Ishikawa (cell line): Measurements from ENCODE around the gene UHRF2.

Source experiments
- CEBPB ChIP-seq: IDR thresholded peaks from 2 replicates; pipeline ENCODE4 v1.6.1; 2012
- CREB1 ChIP-seq: IDR thresholded peaks from 2 replicates; pipeline ENCODE4 v1.6.1; 2012; ENCODE audit warnings: low read depth
- EGR1 ChIP-seq: IDR thresholded peaks from 2 replicates; pipeline ENCODE4 v1.6.1; 2012
- EP300 ChIP-seq: IDR thresholded peaks from 2 replicates; pipeline ENCODE4 v1.6.1; 2012; ENCODE audit warnings: borderline replicate concordance
- FOXM1 ChIP-seq: IDR thresholded peaks from 2 replicates; pipeline ENCODE4 v1.6.1; 2012; ENCODE audit warnings: low read depth, borderline replicate concordance
- NFIC ChIP-seq: IDR thresholded peaks from 2 replicates; pipeline ENCODE4 v1.6.1; 2012
- RAD21 ChIP-seq: IDR thresholded peaks from 2 replicates; pipeline ENCODE4 v1.6.1; 2012; ENCODE audit warnings: low read depth
- TAF1 ChIP-seq: IDR thresholded peaks from 2 replicates; pipeline ENCODE4 v1.6.1; 2012; ENCODE audit warnings: low read depth, mild to moderate bottlenecking
- TCF12 ChIP-seq: IDR thresholded peaks from 2 replicates; pipeline ENCODE4 v1.6.1; 2012; ENCODE audit warnings: low read depth
- TEAD4 ChIP-seq: IDR thresholded peaks from 2 replicates; pipeline ENCODE4 v1.6.1; 2012
- YY1 ChIP-seq: IDR thresholded peaks from 2 replicates; pipeline ENCODE4 v1.6.1; 2012; ENCODE audit warnings: low read depth
- ZBTB7A ChIP-seq: IDR thresholded peaks from 2 replicates; pipeline ENCODE4 v1.6.1; 2012; ENCODE audit warnings: low read depth
- TF ChIP-seq, protein P1 (sequence below): IDR thresholded peaks from 2 replicates; pipeline ENCODE4 v1.6.1; 2012
- TF ChIP-seq, protein P2 (sequence below): IDR thresholded peaks from 2 replicates; pipeline ENCODE4 v1.6.1; 2012
- TF ChIP-seq, protein P3 (sequence below): IDR thresholded peaks from 2 replicates; pipeline ENCODE4 v1.6.1; 2012; ENCODE audit warnings: low read depth, mild to moderate bottlenecking

Gene UHRF2

DNA sequence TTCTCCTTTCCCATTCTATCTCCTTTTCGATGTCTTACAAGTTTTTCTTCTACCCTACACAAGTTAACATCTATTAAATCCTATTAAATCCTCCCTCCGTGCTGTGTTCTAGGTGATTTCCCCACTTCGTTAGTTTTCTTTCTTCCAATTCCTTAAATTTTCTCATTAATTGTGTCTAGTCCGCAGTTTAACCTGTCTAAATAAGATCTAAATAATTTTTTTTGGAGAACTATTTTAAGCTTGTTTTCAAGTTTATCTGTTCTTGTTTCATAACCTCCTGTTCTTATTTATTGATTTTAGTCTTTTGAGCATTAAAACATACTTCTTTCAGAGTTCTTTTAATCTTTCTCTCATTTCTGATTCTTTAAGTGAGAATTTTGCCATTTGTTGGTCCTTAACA, 109.3 kb downstream of the UHRF2 start:
- TF ChIP-seq YY1 (no peak), TEAD4 (no peak), RAD21 (no peak), CEBPB (no peak), EP300 (no peak), TCF12 (no peak), TAF1 (no peak), EGR1 (no peak), FOXM1 (no peak), NFIC (no peak), ZBTB7A (no peak), CREB1 (no peak)
- TF ChIP-seq, protein P1, sequence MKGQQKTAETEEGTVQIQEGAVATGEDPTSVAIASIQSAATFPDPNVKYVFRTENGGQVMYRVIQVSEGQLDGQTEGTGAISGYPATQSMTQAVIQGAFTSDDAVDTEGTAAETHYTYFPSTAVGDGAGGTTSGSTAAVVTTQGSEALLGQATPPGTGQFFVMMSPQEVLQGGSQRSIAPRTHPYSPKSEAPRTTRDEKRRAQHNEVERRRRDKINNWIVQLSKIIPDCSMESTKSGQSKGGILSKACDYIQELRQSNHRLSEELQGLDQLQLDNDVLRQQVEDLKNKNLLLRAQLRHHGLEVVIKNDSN: no peak
- TF ChIP-seq, protein P2, sequence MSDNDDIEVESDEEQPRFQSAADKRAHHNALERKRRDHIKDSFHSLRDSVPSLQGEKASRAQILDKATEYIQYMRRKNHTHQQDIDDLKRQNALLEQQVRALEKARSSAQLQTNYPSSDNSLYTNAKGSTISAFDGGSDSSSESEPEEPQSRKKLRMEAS: no peak
- TF ChIP-seq, protein P3, sequence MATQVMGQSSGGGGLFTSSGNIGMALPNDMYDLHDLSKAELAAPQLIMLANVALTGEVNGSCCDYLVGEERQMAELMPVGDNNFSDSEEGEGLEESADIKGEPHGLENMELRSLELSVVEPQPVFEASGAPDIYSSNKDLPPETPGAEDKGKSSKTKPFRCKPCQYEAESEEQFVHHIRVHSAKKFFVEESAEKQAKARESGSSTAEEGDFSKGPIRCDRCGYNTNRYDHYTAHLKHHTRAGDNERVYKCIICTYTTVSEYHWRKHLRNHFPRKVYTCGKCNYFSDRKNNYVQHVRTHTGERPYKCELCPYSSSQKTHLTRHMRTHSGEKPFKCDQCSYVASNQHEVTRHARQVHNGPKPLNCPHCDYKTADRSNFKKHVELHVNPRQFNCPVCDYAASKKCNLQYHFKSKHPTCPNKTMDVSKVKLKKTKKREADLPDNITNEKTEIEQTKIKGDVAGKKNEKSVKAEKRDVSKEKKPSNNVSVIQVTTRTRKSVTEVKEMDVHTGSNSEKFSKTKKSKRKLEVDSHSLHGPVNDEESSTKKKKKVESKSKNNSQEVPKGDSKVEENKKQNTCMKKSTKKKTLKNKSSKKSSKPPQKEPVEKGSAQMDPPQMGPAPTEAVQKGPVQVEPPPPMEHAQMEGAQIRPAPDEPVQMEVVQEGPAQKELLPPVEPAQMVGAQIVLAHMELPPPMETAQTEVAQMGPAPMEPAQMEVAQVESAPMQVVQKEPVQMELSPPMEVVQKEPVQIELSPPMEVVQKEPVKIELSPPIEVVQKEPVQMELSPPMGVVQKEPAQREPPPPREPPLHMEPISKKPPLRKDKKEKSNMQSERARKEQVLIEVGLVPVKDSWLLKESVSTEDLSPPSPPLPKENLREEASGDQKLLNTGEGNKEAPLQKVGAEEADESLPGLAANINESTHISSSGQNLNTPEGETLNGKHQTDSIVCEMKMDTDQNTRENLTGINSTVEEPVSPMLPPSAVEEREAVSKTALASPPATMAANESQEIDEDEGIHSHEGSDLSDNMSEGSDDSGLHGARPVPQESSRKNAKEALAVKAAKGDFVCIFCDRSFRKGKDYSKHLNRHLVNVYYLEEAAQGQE: no peak

DNA sequence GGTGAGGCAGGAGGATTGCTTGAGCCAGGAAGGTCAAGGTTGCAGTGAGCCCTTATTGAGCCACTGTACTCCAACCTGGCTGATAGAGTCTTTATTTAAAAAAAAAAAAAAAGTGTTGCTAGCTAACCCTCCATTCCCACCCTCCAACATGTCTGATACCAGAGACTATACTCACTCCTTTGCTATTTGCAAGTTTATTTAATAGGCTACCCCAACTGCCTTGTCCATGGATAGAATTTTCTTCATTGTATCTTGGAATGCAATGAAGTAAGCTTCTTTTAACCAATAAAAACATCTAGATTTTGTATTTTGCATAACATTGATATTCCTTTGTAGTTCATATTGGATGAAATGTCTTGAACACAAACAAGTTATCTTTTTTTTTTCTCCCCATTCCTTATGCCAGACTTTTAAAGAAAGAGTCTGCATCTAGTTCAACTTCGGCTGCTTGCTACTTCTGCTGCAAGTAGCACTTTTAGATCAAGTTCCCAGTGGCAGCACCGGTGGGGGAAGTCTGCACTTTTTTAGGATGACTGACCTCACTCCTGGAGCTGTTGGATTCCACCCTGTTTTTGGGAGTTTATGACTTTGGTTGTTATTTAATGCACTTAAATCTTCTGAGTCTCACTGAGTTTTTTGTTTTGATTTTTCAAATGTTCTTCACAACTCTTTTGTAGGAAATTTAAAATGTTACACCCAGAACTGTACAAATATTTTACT, 112.5 kb downstream of the UHRF2 start:
- no peak for TF ChIP-seq CEBPB
- TF ChIP-seq EP300: no peak
- no peak for TF ChIP-seq ZBTB7A
- TF ChIP-seq TCF12: no peak

DNA sequence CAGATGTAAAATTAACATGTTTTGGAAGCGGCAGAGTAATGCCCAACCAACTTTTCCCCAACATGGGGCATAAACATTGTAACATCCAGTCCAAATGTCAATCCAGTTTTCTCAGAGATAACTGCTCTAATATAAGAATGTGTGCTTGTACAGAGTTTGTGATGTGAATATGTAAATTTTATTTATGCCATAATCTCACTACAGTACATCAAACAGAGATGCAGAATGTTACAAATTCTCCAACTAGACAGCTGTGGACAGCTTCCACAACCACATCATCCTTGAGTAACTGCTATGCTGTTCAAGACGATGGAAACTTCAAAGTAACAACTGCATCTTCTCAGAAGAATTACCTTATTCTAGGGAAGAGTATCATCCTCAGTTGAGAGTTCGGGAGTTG, 122.6 kb downstream of the UHRF2 start:
- TF ChIP-seq CEBPB (no peak), NFIC (no peak), YY1 (no peak), RAD21 (no peak), EP300 (no peak), TAF1 (no peak), CREB1 (no peak), EGR1 (no peak), TEAD4 (no peak), TCF12 (no peak), FOXM1 (no peak), ZBTB7A (no peak)
- TF ChIP-seq, protein P1: no peak
- TF ChIP-seq, protein P2: no peak
- TF ChIP-seq, protein P3: no peak

- no peak for TF ChIP-seq CEBPB
- no peak for TF ChIP-seq FOXM1
- TF ChIP-seq YY1: no peak
- TF ChIP-seq, protein P2: no peak
- TF ChIP-seq EP300: no peak
- no peak for TF ChIP-seq RAD21
- no peak for TF ChIP-seq EGR1
- no peak for TF ChIP-seq TAF1
- TF ChIP-seq TEAD4: no peak
- TF ChIP-seq CREB1: no peak
Observed at GRCh38 chr9:6538666-6539071, 125.7 kb downstream of the UHRF2 start.

GRCh38 chr9:6543204-6543603, 130.2 kb downstream of the UHRF2 start:
- TF ChIP-seq TEAD4 (no peak), YY1 (no peak), NFIC (no peak), CREB1 (no peak)
- TF ChIP-seq, protein P2: no peak
